HG03175 (cell line): ENCODE measurements around the gene SORCS3.

Experiments used
- ATAC-seq: cut with Tn5 transposase; IDR thresholded peaks from one replicate; pipeline ENCODE4 v1.9.1; 2021; ENCODE audit warnings: mild to moderate bottlenecking, moderate library complexity; ENCODE audit not compliant: unreplicated experiment

Gene SORCS3

DNA sequence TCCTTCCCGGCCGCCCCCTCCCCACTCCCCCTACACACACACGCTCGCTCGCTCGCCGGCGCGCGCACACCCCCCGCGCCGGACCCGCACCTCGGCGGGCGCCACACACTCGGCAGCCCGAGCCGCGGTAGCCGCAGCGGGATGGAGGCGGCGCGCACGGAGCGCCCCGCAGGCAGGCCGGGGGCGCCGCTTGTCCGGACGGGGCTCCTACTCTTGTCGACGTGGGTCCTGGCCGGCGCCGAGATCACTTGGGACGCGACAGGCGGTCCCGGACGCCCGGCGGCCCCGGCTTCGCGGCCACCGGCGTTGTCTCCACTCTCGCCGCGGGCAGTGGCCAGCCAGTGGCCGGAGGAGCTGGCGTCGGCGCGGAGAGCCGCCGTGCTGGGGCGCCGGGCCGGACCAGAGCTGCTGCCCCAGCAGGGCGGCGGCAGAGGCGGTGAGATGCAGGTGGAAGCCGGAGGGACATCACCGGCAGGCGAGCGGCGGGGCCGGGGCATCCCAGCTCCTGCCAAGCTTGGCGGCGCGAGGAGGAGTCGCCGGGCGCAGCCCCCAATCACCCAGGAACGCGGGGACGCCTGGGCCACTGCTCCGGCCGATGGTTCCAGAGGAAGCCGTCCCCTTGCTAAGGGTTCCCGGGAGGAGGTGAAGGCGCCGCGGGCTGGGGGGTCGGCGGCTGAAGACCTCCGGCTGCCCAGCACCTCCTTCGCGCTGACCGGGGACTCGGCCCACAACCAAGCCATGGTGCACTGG is at the start of gene SORCS3:
Gene SORCS3, plus strand, starts transcription at position 104 of the 750 bp plus-strand sequence.
- ATAC-seq: no peak

DNA sequence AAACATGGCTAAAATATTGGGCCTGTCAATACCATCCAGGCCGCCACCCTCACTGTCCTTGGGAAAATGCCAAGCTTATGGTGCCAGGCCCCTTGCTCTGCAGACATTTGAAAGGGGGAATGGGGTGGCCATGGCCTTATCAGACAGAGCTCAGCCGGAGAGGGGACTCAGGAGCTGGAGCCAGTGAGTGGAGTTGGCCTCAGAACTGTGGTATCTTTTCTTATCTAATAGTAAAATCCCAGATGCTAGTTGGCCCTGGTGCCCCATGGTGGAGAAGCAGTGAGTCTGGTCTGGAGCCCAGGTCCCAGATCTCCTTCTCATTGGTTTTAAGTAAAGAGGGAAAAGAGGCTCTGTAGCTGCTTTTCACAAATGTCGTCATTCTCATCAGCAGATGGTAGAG is 49.6 kb upstream of the SORCS3 start:
- ATAC-seq: no peak

DNA sequence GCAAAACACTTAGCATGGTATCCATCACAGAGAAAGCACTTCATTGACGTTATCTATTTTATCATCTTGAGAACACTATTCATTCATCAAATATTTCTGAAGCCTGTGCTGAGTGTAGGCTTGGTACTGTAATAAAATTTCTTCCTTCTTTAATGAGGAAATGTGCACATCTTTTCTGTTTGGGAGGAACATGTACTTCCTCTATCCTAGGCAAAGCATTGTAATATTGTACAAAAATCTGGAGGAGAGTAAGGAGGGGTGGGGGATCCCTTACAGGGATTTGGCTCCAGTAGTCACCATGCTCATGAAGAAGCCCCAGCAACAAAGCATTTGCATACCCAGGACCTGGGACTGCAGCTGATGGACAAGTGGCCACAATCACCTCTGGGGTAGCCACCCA is 39.9 kb upstream of the SORCS3 start:
- ATAC-seq: no peak

DNA sequence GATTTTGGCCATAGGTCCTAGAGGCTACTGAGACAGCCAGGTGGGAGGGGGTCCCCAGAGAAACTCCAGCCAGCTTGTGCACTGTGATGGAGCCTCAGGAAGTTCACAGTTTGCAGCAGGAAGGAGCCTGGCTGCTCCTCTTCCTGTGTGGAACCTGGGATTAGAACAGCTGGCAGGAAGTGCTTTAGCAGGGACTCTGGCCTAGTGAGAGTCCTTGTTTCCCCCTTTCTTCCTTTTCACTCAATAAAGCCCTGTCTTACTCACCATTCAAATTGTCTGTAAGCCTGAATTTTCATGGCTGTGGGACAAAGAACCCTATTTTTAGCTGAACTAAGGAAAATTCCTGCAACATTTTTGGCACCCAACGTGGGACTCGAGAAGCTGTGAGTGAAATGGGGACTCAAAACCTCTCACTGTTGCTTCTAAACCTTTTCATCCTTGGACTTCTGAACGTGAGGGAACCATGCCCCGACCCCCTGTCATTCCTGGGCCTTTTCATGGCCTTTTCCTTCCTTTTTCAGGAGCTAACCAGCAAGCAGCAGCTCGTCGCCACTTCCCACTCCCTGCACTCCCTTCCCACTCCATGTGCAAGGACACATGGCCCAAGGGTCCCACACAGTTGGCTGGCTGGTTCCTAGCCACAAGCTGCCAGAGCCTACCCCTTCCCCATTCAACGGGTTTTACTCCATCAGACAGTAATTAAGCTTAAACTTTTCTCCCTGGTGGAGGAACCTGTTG is 32.8 kb upstream of the SORCS3 start:
- no peak for ATAC-seq

DNA sequence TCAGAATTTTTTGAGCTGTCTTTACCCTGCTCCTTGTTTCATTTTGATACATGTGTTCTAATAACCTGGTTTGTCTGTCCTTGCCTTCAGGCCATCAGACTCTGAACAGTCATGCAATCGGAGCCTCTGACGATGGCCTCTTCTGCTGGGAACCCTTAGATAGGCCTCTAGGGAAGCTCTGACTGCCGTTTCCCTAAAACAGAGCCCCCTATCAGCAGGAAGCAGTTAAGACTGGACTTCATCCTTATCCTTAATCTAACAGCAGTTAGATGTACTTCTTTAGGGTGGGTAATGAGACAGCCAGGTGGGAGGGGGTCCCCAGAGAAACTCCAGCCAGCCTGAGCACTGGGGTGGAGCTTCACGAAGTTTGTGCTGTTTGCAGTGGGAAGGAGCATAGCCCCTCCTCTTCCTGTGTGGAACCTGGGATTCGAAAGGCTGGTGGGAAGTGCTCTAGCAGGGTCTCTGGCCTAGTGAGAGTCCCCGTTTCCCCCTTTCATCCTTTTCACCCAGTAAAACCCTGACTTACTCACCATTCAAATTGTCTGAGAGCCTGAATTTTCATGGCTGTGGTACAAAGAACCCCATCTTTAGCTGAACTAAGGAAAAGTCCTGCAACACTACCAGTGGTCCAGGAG is 28.4 kb upstream of the SORCS3 start:
- no peak for ATAC-seq

DNA sequence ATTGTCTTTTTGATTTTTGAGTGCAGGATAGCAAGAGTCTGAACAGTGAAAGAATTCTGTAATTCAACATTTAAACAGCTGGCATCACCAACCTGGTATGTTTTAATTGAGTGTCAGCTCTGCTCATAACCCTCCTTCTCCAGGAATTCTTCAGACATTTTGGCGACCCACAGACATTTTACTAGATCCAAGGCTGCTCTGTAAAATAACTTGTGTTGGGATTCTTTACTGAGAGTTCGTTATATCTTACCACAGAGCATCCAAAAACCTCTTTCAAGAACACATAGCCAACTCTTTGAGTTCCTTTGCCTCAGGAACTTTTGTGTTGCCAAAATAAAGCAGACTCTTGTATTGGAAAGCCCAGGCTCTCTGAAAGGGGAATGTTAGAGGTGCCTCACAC is 27.7 kb upstream of the SORCS3 start:
- ATAC-seq: no peak

DNA sequence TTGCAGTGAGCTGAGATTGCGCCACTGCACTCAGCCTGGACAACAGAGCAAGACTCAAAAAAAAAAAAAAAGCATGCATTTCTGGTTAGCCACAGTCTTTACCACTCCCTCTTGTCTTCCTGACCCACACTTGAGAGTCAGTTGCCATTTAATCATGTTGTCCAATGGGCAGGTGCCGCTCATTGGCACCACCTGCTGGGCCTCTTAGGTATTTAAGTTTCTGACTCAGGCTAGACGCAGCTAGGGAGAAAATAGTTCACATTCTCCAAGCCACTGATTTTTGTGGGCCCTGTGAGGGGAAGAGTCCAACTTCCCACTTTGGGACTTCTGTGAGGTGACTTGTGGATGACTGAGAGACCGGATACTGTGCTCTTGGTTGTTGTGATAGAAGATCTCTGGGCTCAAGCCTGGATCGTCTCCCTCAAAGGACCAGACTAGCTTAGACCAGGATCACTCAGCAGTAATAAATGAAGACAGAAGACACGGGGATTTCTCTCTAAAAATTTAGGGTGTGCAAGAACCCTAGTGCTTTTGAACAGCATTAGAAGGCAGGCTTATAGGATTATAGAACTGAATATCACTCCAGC is 26.8 kb upstream of the SORCS3 start:
- ATAC-seq: peak; percentile 87

DNA sequence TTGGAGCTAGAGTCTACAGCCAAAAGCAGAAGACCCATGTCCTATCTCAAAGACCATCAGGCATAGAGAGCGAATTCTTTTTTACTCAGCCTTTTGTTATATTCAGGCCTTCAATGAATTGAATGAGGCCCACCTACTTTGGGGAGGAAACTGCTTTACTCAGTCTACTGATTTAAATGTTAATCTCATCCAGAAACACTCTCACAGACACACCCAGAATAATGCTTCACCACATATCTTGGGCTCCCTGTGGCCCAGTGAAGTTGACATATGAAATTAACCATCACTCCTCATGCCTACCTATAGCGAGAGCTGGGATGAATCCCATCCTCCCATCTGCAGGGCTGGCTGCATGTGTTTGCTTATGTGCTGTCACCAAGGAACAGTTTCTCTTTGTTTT is 26.0 kb upstream of the SORCS3 start:
- ATAC-seq: no peak

DNA sequence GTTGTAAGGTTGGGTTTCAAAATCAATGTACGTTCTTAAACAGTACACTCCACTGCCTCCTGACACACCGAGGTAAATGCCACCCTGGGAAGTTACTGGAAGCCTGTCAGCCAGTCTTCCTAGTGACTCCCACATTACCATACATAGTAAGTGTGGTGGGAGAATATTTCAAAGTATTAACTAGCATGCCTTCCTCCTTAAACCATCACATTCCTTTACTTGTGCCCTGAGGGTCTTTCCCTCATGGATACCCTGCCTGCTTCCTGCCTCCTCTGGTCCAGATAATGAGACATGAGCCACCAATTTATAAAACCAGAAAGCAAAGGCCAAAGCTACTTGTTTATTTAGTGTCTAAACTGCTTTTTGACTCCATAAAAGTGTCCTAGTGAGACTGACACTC is 23.3 kb upstream of the SORCS3 start:
- no peak for ATAC-seq

DNA sequence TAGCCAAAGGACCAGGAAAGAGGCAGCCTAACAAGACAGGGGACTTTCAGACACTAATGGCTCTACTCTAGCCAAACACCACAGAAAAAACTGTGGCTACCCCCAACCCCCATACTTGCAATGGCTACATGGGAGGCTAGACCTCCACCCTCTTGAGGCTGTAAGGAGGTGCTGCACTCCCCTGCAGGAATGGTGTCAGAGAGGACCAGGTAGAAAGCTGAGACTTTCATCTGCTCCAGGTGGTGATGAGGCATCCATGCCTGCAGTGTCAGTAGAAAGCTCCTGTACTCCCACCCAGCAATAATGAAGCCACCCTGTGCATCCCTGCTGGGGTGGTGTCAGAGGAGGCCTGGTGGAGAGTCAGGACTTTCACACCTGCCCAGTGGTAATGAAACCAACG is 18.9 kb upstream of the SORCS3 start:
- no peak for ATAC-seq

DNA sequence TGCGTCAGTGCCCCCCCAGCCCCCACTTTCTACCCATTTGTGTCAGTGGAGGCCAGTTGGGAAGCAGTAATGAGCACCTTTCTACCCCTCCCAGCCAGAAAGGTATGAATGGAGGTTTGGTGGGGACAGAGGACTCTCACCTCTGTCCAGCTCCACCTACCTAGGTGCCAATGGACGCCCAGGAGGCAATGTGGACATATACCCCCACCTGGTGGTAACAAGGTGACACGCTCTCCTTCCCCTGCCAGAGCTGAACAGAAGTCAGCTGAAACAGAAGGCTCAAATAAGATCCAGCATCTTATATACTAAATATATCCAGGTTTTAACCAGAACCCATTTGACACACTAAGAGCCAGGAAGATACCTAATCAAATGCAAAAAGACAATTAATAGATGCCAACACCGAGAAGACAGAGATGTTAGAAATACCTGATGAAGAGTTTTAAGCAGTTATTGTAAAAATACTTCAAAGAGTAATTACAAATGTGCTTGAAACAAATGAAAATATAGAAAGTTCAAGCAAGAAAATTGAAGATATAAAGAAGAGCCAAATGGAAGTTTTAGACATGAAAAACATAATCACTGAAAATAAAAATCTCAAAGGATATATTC is 18.4 kb upstream of the SORCS3 start:
- ATAC-seq: no peak

DNA sequence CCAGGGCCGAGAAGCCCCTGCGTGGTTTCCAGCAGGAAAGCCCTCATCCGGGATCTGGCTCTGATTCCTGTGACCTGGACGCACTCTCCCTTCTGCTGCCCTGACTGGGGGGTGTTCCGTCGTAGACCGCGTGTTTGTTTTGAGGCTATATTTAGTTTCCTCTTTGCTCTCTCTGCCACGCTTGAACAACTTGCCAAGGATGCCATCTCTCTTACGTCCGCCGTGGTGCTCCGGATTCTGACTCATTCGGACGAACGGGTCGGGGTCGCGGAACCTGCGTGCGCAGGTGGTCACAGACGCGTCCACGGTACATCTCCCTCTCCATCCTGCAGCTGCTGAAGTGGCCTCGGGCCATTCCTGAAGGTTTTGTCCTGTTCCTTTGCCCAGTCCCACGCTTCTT is 10.4 kb upstream of the SORCS3 start:
- no peak for ATAC-seq

DNA sequence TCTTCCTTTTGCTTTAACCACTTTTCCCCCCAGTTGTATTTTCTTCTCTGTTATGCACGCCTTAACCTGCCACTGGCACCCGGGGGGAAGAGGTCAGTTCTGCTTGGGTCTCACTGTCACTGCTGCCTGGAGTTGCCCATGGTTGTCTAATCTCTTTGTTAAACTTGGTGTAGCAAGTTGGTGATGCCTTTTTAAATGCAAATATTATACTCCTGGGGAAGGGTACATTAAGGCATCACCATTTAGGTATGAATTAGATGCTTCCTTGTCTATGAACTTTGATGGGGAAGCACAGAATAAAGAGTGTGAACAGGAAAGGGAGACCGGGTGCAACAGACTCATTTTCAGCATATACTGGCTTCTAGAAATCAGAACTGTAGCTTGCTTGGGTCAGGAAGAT is 9.1 kb upstream of the SORCS3 start:
- no peak for ATAC-seq

DNA sequence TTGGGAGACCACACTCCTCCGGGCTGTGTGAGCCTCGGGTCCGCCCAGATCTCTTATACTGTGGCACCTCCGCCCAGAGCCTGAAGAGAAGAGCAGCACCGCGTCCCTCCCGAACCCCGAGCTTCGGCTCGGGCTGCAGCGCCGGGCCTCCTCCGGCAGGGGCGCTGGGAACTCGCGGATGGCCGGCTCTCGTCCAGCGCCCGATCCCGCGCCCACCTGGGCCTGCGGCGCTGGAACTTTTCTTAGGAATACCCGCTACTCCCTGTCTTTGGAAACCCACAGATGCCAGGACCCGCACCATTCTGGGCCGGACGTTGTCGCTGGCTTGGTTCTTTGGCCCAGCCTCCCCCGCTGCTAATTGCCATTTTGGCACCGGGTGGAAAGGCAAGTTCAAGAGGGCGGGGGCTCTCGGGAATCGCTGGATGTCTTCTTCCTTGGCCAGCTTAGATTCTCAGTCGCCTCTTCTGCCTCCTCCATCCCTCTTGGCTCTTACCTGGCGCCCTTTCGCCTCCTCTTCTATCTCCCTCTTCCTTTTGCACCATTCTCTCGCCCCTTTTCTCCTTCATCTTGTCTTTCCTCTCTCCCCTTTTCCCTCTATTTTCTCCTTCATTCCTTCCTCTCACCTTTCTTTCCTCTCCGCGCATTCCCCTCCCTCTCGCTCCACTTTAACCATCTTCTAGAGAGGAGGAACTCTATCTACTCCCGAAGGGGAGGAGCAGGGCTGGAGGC is 2.1 kb upstream of the SORCS3 start:
- ATAC-seq: no peak

DNA sequence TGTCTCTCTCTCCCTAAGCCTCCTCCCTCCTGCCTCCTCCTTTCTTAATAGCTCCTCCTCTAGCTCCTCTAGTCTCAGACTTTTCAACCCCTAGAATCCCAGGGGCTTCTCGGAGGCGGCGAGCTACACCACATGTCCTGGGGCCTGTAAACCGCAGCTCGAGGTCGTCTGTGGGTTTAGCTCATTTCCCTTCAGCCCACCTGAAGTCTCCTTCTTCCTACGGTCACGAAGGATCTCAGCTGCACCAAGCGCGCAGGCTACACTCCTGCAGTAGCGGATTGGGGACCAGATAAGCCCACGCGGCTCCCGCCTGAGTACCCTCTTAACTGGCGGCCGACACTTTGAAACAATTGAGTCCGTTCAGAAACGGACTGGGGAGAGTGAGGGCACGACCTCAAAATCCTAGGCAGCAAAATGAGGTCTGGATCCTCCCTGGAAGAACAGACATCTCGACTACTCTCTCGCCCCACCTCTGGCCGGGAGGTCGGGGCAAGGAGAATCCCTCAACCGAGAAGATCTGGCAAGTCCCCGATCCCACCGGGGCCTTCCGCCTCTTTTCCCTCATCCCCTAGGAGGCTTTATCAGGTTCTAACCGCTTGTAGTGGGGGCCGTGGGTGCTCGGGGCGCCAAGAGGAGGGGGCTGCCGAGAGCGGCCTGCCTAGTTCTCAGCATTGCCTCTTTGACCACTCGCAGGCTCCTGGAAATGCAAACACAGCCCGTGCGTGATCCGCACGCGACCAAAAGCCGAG is 1.3 kb upstream of the SORCS3 start:
- no peak for ATAC-seq

DNA sequence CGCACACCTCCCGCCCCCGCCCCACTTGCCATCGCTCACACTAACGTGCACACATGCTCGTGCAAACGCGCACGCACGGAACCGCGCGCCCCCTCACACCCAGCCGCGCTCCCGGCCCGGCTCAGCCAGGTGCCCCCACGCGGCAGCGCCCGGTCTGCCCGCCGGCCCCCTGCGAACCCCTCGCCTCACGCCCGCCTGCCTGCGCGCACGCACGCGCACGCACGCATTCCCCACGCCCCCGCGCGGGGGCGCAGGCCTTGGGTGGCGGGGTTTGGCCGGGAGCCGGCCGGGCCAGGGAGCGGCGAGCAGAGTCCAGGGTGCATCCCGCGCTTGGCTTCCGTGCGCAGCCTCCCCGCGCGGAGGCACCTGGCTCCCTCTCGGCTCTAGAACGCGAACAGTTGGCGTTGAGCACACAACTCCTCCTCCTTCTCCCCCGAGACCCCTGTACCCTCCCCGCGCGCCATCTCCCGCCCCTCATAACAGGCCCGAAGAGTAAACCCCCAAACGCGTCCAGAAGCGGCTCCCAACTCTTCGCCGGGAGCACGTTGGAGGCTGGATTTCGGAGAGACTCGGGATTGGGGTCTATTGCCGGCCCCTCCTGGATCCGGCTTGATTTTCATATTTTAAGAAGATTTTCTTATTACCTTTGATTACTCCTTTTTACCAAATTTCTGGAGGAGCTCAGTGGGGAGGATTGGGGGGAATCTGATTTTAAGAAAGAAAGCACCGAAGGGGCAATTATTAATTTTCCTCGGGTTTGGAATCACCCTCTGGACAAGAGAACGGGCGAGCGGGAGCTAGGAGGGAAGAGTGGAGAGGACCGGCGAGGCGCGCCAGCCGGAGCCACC is 527 bp upstream of the SORCS3 start:
- ATAC-seq: no peak

DNA sequence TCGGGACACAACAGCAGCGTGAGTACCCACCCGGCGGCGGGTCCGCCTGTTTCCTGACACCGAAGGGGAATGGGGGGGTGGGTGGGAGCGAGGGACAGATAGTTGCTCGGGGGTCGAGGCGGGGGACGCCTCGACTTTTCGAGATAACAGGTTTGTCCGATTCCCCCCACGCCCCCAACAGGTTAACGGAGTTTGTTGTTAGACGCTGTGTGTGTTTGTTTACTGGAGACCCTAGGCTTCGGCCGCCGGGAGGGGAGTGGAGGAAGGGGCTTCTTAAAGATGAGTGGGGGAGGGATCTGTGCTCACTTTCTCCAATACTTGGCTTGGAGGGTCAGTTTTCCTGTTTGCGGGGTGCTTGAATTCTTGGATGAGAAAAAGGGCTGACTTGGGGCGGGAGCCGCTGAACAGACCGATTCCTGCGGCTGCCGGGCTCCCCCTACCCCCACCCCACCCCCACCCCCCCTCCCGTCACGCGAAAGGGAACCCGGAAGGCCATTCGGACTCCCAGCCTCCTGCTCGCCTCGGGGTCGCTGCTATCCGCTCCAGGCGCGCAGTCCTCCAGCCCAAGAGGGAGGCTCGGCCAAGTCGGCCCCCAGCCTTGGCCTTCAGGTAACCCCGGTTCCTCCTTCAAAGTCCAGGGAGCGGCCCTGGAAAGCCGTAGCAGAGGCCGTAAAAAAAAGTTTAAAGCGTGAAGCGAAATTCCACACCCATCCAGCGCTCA is 1.0 kb downstream of the SORCS3 start:
- no peak for ATAC-seq

DNA sequence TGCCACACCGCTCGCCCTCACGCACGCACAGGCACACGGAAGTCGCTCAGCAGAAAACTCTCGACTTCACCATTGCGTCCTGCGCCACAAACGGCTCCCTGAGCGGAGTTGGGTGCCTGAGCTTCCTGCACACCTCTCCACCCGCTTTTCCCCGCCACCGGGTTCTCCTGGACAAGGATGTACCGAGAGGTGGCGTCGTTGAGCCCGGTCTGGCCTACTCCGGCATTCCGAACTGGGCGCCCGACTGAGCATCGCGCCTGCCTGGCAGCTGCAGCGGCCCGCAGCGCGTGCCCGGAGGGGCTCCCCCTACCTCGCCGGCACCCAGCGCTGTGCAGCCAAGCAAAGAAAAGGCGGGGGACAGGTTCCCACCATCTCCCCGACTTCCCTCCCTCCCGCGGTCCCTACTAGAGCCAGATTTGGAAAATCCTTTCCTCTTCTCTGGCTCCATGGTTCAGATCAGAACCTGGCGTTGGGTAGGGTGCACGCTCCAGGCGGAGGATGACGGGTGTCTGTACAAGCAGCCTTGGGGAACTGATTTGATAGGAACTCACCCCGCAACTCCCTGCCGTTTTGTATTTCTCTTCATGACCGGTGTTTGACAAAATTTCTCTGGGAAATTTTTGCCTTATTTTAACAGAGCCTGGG is 1.7 kb downstream of the SORCS3 start:
- no peak for ATAC-seq
